H1 (cell line): Measurements from ENCODE around the gene KPNA1. TPM values are rescaled to one million over a fixed set of nuclear protein-coding genes. Genes with fewer than 3 reads are reported as not detected.

Source experiments
- CTCF ChIA-PET: fragments of 300-600 bp; sonication (Branson Sonifier 250); formaldehyde crosslinking; loops from one replicate; lab custom pipeline; 2021; ENCODE audit not compliant: partially characterized antibody; lab: Charles Lee
- POLR2A ChIA-PET: fragments of 300-600 bp; sonication (Branson Sonifier 250); formaldehyde crosslinking; loops from one replicate; lab custom pipeline; 2021; ENCODE audit warnings: inconsistent platforms; ENCODE audit not compliant: partially characterized antibody; lab: Charles Lee
- DNase-seq, 2 experiments: peaks; one replicate each; pipeline versions ENCODE4 v3.0.0 to v3.0.0-alpha.2; 2010 to 2022; ENCODE audit warnings: low spot score in 2 of 2, low read depth in 1 of 2, mixed read lengths in 1 of 2
- FAIRE-seq: peaks from 2 replicates; lab custom pipeline; 2011; peaks lifted over from hg19 to GRCh38; lab: Jason Lieb, UNC
- H2AFZ ChIP-seq: 2 replicates; pipeline ENCODE4 v1.8.1; 2012; ENCODE audit warnings: low read length, inconsistent platforms
- H2AK5ac ChIP-seq: 2 replicates; pipeline ENCODE4 v1.6.1; 2013; ENCODE audit warnings: low read depth, low read length
- H2BK120ac ChIP-seq: replicated peaks from 2 replicates; pipeline ENCODE3; 2013; ENCODE audit warnings: low read depth, low read length, inconsistent platforms
- H2BK12ac ChIP-seq: 2 replicates; pipeline ENCODE4 v1.6.1; 2013; ENCODE audit warnings: low read depth, low read length
- H2BK15ac ChIP-seq: 2 replicates; pipeline ENCODE4 v1.6.1; 2013; ENCODE audit warnings: low read length
- H2BK20ac ChIP-seq: 2 replicates; pipeline ENCODE4 v1.6.1; 2013; ENCODE audit warnings: low read length
- H2BK5ac ChIP-seq: 2 replicates; pipeline ENCODE4 v1.6.1; 2013; ENCODE audit warnings: low read depth, low read length
- H3K14ac ChIP-seq: 2 replicates; pipeline ENCODE4 v1.6.1; 2013; ENCODE audit warnings: inconsistent platforms; ENCODE audit not compliant: insufficient read length
- H3K18ac ChIP-seq: 2 replicates; pipeline ENCODE4 v1.6.1; 2013; ENCODE audit warnings: low read length; ENCODE audit errors: extremely low read depth
- H3K23ac ChIP-seq: 2 replicates; pipeline ENCODE4 v1.6.1; 2013; ENCODE audit warnings: inconsistent platforms; ENCODE audit not compliant: insufficient read length
- H3K23me2 ChIP-seq: 2 replicates; pipeline ENCODE4 v1.6.1; 2013; ENCODE audit warnings: low read depth, low read length
- H3K27ac ChIP-seq: 2 replicates; pipeline ENCODE4 v1.6.1; 2011; ENCODE audit warnings: low read depth, low read length, inconsistent platforms
- H3K27me3 ChIP-seq, 4 experiments: replicated peaks in 1 of 4; 1 replicate in 1 of 4; 2 replicates in 3 of 4; pipeline versions ENCODE4 v1.6.1 to v1.8.1; 2011 to 2013; ENCODE audit warnings: low read length in 3 of 4, mild to moderate bottlenecking in 3 of 4, inconsistent platforms in 2 of 4, mixed read lengths in 2 of 4, moderate library complexity in 1 of 4; ENCODE audit not compliant: control insufficient read depth in 3 of 4, insufficient read depth in 3 of 4; ENCODE audit errors: extremely low read depth in 1 of 4
- H3K36me3 ChIP-seq, 4 experiments: 2 replicates each; pipeline versions ENCODE4 v1.6.1 to v1.8.1; 2011 to 2013; ENCODE audit warnings: mild to moderate bottlenecking in 4 of 4, low read length in 3 of 4, moderate library complexity in 2 of 4, control low read depth in 1 of 4, inconsistent platforms in 1 of 4; ENCODE audit not compliant: insufficient read depth in 4 of 4, control insufficient read depth in 2 of 4
- H3K4ac ChIP-seq: replicated peaks from 2 replicates; pipeline ENCODE3; 2013; ENCODE audit warnings: low read length, low read depth, mixed read lengths, inconsistent platforms; ENCODE audit not compliant: insufficient read length
- H3K4me1 ChIP-seq, 4 experiments: replicated peaks in 1 of 4; 1 replicate in 1 of 4; 2 replicates in 3 of 4; pipeline versions ENCODE4 v1.6.1 to v1.8.1; 2011 to 2013; ENCODE audit warnings: low read length in 3 of 4, inconsistent platforms in 2 of 4, mixed read lengths in 1 of 4; ENCODE audit not compliant: insufficient read depth in 4 of 4, control insufficient read depth in 3 of 4
- H3K4me2 ChIP-seq, 2 experiments: 2 replicates each; pipeline versions ENCODE4 v1.6.1 to v1.8.1; 2011 to 2013; ENCODE audit warnings: low read depth in 2 of 2, low read length in 2 of 2, control low read depth in 1 of 2, inconsistent platforms in 1 of 2, mild to moderate bottlenecking in 1 of 2; ENCODE audit not compliant: insufficient read depth in 1 of 2
- H3K4me3 ChIP-seq, 4 experiments: fragments of 200-600, 300-600 bp in 1 of 4; sonication (generic), shearing (Covaris generic), sonication (Bioruptor Twin) in 1 of 4; 2 replicates each; pipeline versions ENCODE4 v1.5.1 to v1.8.1; 2011 to 2016; ENCODE audit warnings: low read length in 4 of 4, low read depth in 3 of 4, control low read depth in 2 of 4, inconsistent platforms in 2 of 4, mild to moderate bottlenecking in 2 of 4, mixed read lengths in 1 of 4, moderate library complexity in 1 of 4; ENCODE audit not compliant: insufficient read depth in 2 of 4; ENCODE audit errors: extremely low read depth in 1 of 4
- H3K56ac ChIP-seq: replicated peaks from 2 replicates; pipeline ENCODE3; 2013; ENCODE audit warnings: low read depth, mild to moderate bottlenecking, mixed read lengths, low read length, inconsistent platforms; ENCODE audit not compliant: insufficient read length
- H3K79me1 ChIP-seq: 2 replicates; pipeline ENCODE4 v1.6.1; 2013; ENCODE audit warnings: low read depth, low read length, control low read depth
- H3K79me2 ChIP-seq, 2 experiments: 2 replicates each; pipeline versions ENCODE4 v1.6.1 to v1.8.1; 2012 to 2013; ENCODE audit warnings: low read length in 2 of 2, mild to moderate bottlenecking in 2 of 2, inconsistent platforms in 1 of 2; ENCODE audit not compliant: insufficient read depth in 2 of 2, control insufficient read depth in 1 of 2
- H3K9ac ChIP-seq, 4 experiments: replicated peaks in 1 of 4; 1 replicate in 1 of 4; 2 replicates in 3 of 4; pipeline versions ENCODE4 v1.6.1 to v1.8.1; 2011 to 2013; ENCODE audit warnings: low read depth in 3 of 4, low read length in 3 of 4, control low read depth in 2 of 4, mild to moderate bottlenecking in 2 of 4, moderate library complexity in 2 of 4, inconsistent platforms in 1 of 4; ENCODE audit errors: extremely low read depth in 1 of 4
- H3K9me3 ChIP-seq, 2 experiments: 2 replicates each; pipeline versions ENCODE4 v1.6.1 to v1.8.1; 2012 to 2013; ENCODE audit warnings: mild to moderate bottlenecking in 2 of 2, moderate library complexity in 2 of 2, control low read depth in 1 of 2, inconsistent platforms in 1 of 2, low read depth in 1 of 2, low read length in 1 of 2, mixed read lengths in 1 of 2; ENCODE audit not compliant: insufficient read depth in 2 of 2
- H4K20me1 ChIP-seq, 2 experiments: replicated peaks in 1 of 2; 2 replicates each; pipeline versions ENCODE3 to v1.8.1; 2011 to 2013; ENCODE audit warnings: inconsistent platforms in 2 of 2, low read length in 2 of 2, mild to moderate bottlenecking in 1 of 2; ENCODE audit not compliant: insufficient read depth in 2 of 2, control insufficient read depth in 1 of 2
- H4K5ac ChIP-seq: 2 replicates; pipeline ENCODE4 v1.6.1; 2013; ENCODE audit warnings: low read length, low read depth, mixed read lengths, inconsistent platforms; ENCODE audit not compliant: insufficient read length
- H4K8ac ChIP-seq: 2 replicates; pipeline ENCODE4 v1.8.0; 2013; ENCODE audit warnings: mild to moderate bottlenecking, moderate library complexity, low read length, inconsistent platforms; ENCODE audit not compliant: insufficient read depth; ENCODE audit errors: extremely low read depth
- H4K91ac ChIP-seq: replicated peaks from 2 replicates; pipeline ENCODE3; 2013; ENCODE audit warnings: low read length, mixed read lengths, inconsistent platforms; ENCODE audit not compliant: insufficient read length
- MAX ChIP-seq: IDR thresholded peaks from 2 replicates; pipeline ENCODE4 v1.6.1; 2012; ENCODE audit warnings: inconsistent platforms
- RFX5 ChIP-seq: IDR thresholded peaks from 2 replicates; pipeline ENCODE4 v1.6.1; 2011; ENCODE audit warnings: low read depth, low read length, improper control_type of control experiment, borderline replicate concordance
- SIN3A ChIP-seq, 2 experiments: IDR thresholded peaks in 1 of 2; conservative IDR thresholded peaks in 1 of 2; 2 replicates each; pipeline ENCODE4 v1.6.1; 2011 to 2012; ENCODE audit warnings: low read length in 2 of 2, improper control_type of control experiment in 1 of 2, low read depth in 1 of 2, mild to moderate bottlenecking in 1 of 2
- WGBS, 2 experiments: shearing (Covaris generic) in 1 of 2; methylation state at CpG; one replicate each; pipeline versions ENCODE4 v1.1.6 to v1.1.7; 2013 to 2015; ENCODE audit warnings: low lambda C conversion rate in 2 of 2, mixed read lengths in 2 of 2, inconsistent platforms in 1 of 2, low coverage in 1 of 2, missing lambda C conversion rate in 1 of 2; ENCODE audit not compliant: insufficient replicate concordance in 2 of 2, insufficient coverage in 1 of 2, insufficient read length in 1 of 2; ENCODE audit errors: extremely low coverage in 1 of 2, missing lambda C conversion rate in 1 of 2; 5-methylcytosine and 5-hydroxymethylcytosine counted together
- polyA plus RNA-seq, 7 experiments: library from polyadenylated mRNA; depleted of rRNA in 3 of 7; stranded (reverse) in 5 of 7; unstranded in 2 of 7; fragments of >200 nt in 5 of 7; fragments of 200-250 nt in 2 of 7; gene quantifications; 1 replicate in 5 of 7; 2 replicates in 1 of 7; 4 replicates in 1 of 7; pipeline versions ENCODE4 v1.2.1 to v1.2.3, GENCODE V29; 2011 to 2013; ENCODE audit warnings: missing spikeins in 2 of 7, mixed read lengths in 2 of 7
- total RNA-seq: library from RNA; stranded (reverse); fragmentation: NEBNext Ultra II Directional; extraction: Animal tissue kit (Norgen Biotek cat#: 25700); gene quantifications from 2 replicates; pipeline ENCODE4 v1.2.1, GENCODE V29; 2021

KPNA1 gene
- total and polyA plus RNA-seq, 2 of the 8 experiments (the other 6 are each of a cell fraction or from before 2014, with no cell fraction given) = 14.8 to 63.0 TPM

GRCh38 chr3:122513386-122514122 is 1.2 kb downstream of the KPNA1 start:
- Histone ChIP-seq H2AK5ac (no peak overlapping the region), H2BK120ac (no peak overlapping the region), H2BK20ac (no peak overlapping the region), H3K4me2 (peak overlapping the region; percentile 70 to 83), H2BK12ac (no peak overlapping the region), H3K23me2 (peaks cover 7% of the 10 kb centered on the region), H3K79me1 (peaks cover 2% of the 10 kb centered on the region; the same call in 1 of the 2 replicates), H3K79me2 (peaks cover 9 to 56% of the 10 kb centered on the region in 2 experiments; a peak in 3 of 4 replicates), H3K56ac (no peak overlapping the region), H4K91ac (no peak overlapping the region), H2BK15ac (no peak overlapping the region), H3K27ac (no peak overlapping the region), H3K4me1 (peaks cover 0 to 10% (median 2%) of the 10 kb centered on the region in 4 experiments; a peak in 5 of 7 replicates), H3K4me3 (peak overlapping the region; percentile 85 to 93 (median 90)), H3K23ac (no peak overlapping the region), H4K8ac (no peak overlapping the region), H2AFZ (no peak overlapping the region), H3K27me3 (no peaks in the 10 kb centered on the region), H2BK5ac (no peak overlapping the region), H3K18ac (no peak overlapping the region), H3K9me3 (no peaks in the 10 kb centered on the region), H3K9ac (peak overlapping the region in 3 of 4 experiments; percentile 39 to 92 (median 49); a peak in 4 of 7 replicates), H4K20me1 (peaks cover 5 to 13% of the 10 kb centered on the region in 2 experiments), H4K5ac (no peak overlapping the region), H3K14ac (no peak overlapping the region), H3K36me3 (no peaks in the 10 kb centered on the region), H3K4ac (no peak overlapping the region)
- peak; percentile 52; the same call in 1 of the 2 replicates for TF ChIP-seq MAX
- no peak for TF ChIP-seq RFX5
- TF ChIP-seq SIN3A (conservative IDR thresholded peaks at IDR 0.05 in 1 of 2, IDR thresholded peaks at IDR 0.05 in 1 of 2; ENCODE audit: low read depth in 1 of 2, low read length in 2 of 2) = peak; percentile 59 to 65; a peak in 1 of 4 replicates
- DNase-seq = no peak
- 21% methylated on average over 19 of the region's 19 CpGs; no CpG with 5 or more reads in 1 of the 2 experiments for WGBS, 2 experiments
- ChIA-PET CTCF (interaction anchor here (0.6 to 1.2 kb wide), 3 partner anchors 44 to 163 kb away, joined by 3 read pairs; no protein-coding TSS in a partner anchor), POLR2A (interaction anchor here (0.7 to 2.5 kb wide), 5 partner anchors 10 to 156 kb away, joined by 3 to 10 read pairs (median 4); partner anchors contain the start of genes DTX3L, PARP9 and WDR5B)
- no peak for FAIRE-seq
